HG02938 (cell line): ENCODE data around the gene C9orf50.
"Not testable (repeated sequence)": the region's sequence is repeated elsewhere in the genome, so short reads cannot be mapped to it uniquely, and the experiment has no call there.

Experiments
- ATAC-seq: cut with Tn5 transposase; IDR thresholded peaks from one replicate; pipeline ENCODE4 v1.9.1; 2021; ENCODE audit warnings: mild to moderate bottlenecking, moderate library complexity; ENCODE audit not compliant: unreplicated experiment

The C9orf50 gene

GRCh38 chr9:129595903-129596540 lies 24.9 kb downstream of the C9orf50 start:
- no peak for ATAC-seq

- ATAC-seq: no peak
Observed at GRCh38 chr9:129595311-129595741, 25.6 kb downstream of the C9orf50 start.

- ATAC-seq: no peak
Observed at GRCh38 chr9:129594632-129595031, 26.3 kb downstream of the C9orf50 start.

- not testable (repeated sequence) for ATAC-seq
Observed at GRCh38 chr9:129592790-129593189, 28.1 kb downstream of the C9orf50 start.

- no peak for ATAC-seq
Observed at GRCh38 chr9:129591916-129592315, 29.0 kb downstream of the C9orf50 start.

GRCh38 chr9:129590466-129590865 lies 30.4 kb downstream of the C9orf50 start:
- ATAC-seq: no peak

GRCh38 chr9:129587487-129588262 lies 33.2 kb downstream of the C9orf50 start:
- ATAC-seq: no peak

- ATAC-seq: no peak
Observed at GRCh38 chr9:129586685-129587084, 34.2 kb downstream of the C9orf50 start.

- ATAC-seq: no peak
Observed at GRCh38 chr9:129586245-129586644, 34.7 kb downstream of the C9orf50 start.

- no peak for ATAC-seq
Observed at GRCh38 chr9:129585352-129585751, 35.5 kb downstream of the C9orf50 start.

- ATAC-seq: no peak
Observed at GRCh38 chr9:129584136-129584535, 36.8 kb downstream of the C9orf50 start.

GRCh38 chr9:129583308-129584038 lies 37.4 kb downstream of the C9orf50 start:
- ATAC-seq: no peak

- ATAC-seq: no peak
Observed at GRCh38 chr9:129582855-129583254, 38.0 kb downstream of the C9orf50 start.

- ATAC-seq: no peak
Observed at GRCh38 chr9:129581505-129582189, 39.3 kb downstream of the C9orf50 start.

GRCh38 chr9:129580211-129580915 lies 40.5 kb downstream of the C9orf50 start:
- ATAC-seq: peak; percentile 59

- no peak for ATAC-seq
Observed at GRCh38 chr9:129579294-129579693, 41.6 kb downstream of the C9orf50 start.

GRCh38 chr9:129576546-129577543 lies 44.1 kb downstream of the C9orf50 start:
- no peak for ATAC-seq

GRCh38 chr9:129575818-129576217 lies 45.1 kb downstream of the C9orf50 start:
- ATAC-seq: no peak

- no peak for ATAC-seq
Observed at GRCh38 chr9:129574911-129575585, 45.9 kb downstream of the C9orf50 start.
